ENCODE data around the gene CADM1.

DNA sequence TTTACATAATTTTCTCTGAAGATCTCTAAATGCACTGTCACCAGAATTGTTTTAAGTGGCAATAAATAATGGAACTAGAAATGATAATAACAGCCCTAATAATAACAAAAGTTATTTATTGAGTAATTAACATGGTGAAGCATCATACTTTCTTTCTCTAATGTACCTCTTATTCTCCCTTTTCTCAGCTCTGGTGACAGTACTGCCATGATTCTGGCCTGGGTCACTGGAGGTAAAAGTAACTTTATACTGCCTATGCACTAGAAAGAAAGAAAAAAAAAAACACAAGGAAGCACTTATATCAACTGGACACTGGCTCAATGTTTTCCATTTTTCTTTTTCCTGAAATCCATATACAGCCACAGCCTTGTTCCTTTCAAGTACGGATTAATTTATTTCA lies 43.7 kb downstream of the CADM1 start:
- TF ChIP-seq, protein P1, sequence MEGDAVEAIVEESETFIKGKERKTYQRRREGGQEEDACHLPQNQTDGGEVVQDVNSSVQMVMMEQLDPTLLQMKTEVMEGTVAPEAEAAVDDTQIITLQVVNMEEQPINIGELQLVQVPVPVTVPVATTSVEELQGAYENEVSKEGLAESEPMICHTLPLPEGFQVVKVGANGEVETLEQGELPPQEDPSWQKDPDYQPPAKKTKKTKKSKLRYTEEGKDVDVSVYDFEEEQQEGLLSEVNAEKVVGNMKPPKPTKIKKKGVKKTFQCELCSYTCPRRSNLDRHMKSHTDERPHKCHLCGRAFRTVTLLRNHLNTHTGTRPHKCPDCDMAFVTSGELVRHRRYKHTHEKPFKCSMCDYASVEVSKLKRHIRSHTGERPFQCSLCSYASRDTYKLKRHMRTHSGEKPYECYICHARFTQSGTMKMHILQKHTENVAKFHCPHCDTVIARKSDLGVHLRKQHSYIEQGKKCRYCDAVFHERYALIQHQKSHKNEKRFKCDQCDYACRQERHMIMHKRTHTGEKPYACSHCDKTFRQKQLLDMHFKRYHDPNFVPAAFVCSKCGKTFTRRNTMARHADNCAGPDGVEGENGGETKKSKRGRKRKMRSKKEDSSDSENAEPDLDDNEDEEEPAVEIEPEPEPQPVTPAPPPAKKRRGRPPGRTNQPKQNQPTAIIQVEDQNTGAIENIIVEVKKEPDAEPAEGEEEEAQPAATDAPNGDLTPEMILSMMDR (IDR thresholded peaks at IDR 0.05 in 4 of 5, conservative IDR thresholded peaks at IDR 0.05 in 1 of 5), result no peak
- no peak for TF ChIP-seq POLR2A (IDR thresholded peaks at IDR 0.05)

Data from gastrocnemius medialis (tissue), 4 donors.